Heart right ventricle (tissue), 16 donors: ENCODE measurements around the gene IQSEC1. TPM values are rescaled to one million over a fixed set of nuclear protein-coding genes. Genes with fewer than 3 reads are reported as not detected.
A peak's percentile ranks its signal among the peaks of the same experiment; 100 is the strongest.

Experiments
- ATAC-seq, 8 donors: fragments of 200-7000 bp; cut with Tn5 transposase; one replicate each; pipeline ENCODE4 v1.9.1; 2020; ENCODE audit warnings: mild to moderate bottlenecking in 8 of 8, moderate library complexity in 8 of 8, moderate number of reproducible peaks in 1 of 8
- DNase-seq, 2 donors: peaks; one replicate each; pipeline ENCODE4 v3.0.0-alpha.2; 2020
- H3K27ac ChIP-seq, 10 donors: fragments of 200-600 bp; sonication (generic) in 2 of 10; one replicate each; pipeline versions ENCODE4 v1.5.0 to v1.8.0; 2020 to 2022; ENCODE audit warnings: mild to moderate bottlenecking in 3 of 10
- H3K27me3 ChIP-seq, 7 donors: fragments of 200-600 bp; one replicate each; pipeline ENCODE4 v1.8.0; 2021 to 2022; ENCODE audit warnings: mild to moderate bottlenecking in 2 of 7
- H3K36me3 ChIP-seq, 9 donors: fragments of 200-600 bp; sonication (generic) in 1 of 9; one replicate each; pipeline versions ENCODE4 v1.5.0 to v1.8.0; 2020 to 2022; ENCODE audit warnings: mild to moderate bottlenecking in 2 of 9
- H3K4me1 ChIP-seq, 9 donors: fragments of 200-600 bp; sonication (generic) in 1 of 9; one replicate each; pipeline versions ENCODE4 v1.5.0 to v1.8.0; 2020 to 2022; ENCODE audit warnings: mild to moderate bottlenecking in 4 of 9
- H3K4me3 ChIP-seq, 10 donors: fragments of 200-600 bp; sonication (generic) in 2 of 10; one replicate each; pipeline versions ENCODE4 v1.5.0 to v1.8.0; 2020 to 2022; ENCODE audit warnings: mild to moderate bottlenecking in 7 of 10, moderate library complexity in 2 of 10
- H3K9me3 ChIP-seq, 11 donors: fragments of 200-600 bp in 10 of 11; sonication (generic) in 2 of 11; one replicate each; pipeline versions ENCODE4 v1.5.0 to v1.8.0; 2013 to 2022; ENCODE audit warnings: mild to moderate bottlenecking in 2 of 11, control low read depth in 1 of 11, moderate library complexity in 1 of 11
- CTCF ChIP-seq, 9 donors: fragments of 200-600 bp; sonication (generic) in 2 of 9; IDR thresholded peaks; one replicate each; pipeline versions ENCODE4 v1.5.0 to v1.8.0; 2021 to 2022; ENCODE audit warnings: antibody characterized with exemption in 9 of 9, mild to moderate bottlenecking in 5 of 9, moderate library complexity in 1 of 9
- WGBS, 2 donors: extraction: QIAGEN DNeasy Blood & Tissue Kit; methylation state at CpG; one replicate each; pipeline ENCODE4 v1.1.7; 2013; ENCODE audit warnings: inconsistent platforms in 1 of 2; 5-methylcytosine and 5-hydroxymethylcytosine counted together
- intact Hi-C, 10 donors: fragments of 100-400 bp; cut with DNase I; formaldehyde crosslinking; loops; one replicate each; pipeline versions ENCODE4 v1.11.1 to v1.14.2; 2022
- polyA plus RNA-seq, 2 donors: library from polyadenylated mRNA; stranded (reverse); fragments of 200-250 nt; gene quantifications; one replicate each; pipeline ENCODE4 v1.2.3, GENCODE V29; 2013
- total RNA-seq, 10 donors: library from RNA; stranded (reverse); fragmentation: NEBNext Ultra II Directional in 3 of 10; extraction: Animal tissue kit (Norgen Biotek cat#: 25700) in 3 of 10; gene quantifications; one replicate each; pipeline versions ENCODE4 v1.2.1 to v1.2.4, GENCODE V29; 2021 to 2023
- donor health status: Arrhythmogenic right ventricular cardiomyopathy.
- donor health status: ischemic (EF 13 %, LVEDD 7.1; RV severe dilation, severe dysfunction).
- donor health status: healthy with polysubstance abuse.
- donor health status: DM: no; HTN: yes; CAD: no.
- donor health status: DM: no; HTN: no; CAD: no.
- donor health status: ischemic (EF 25% LVEDD 6.9; RV normal size, moderate dysfunction).
- donor health status: ischemic (EF 25% LVEDD 5.7; RV mildly dilated, moderate dysfunction).
- donor health status: healthy.
- donor health status: DM: yes; HTN: yes; CAD: no.
- donor health status: Ischemic cardiomyopathy.
- donor health status: ischemic (EF 35%, LVEDD 5.7; RV mildly dilated, moderate dysfunction).
- donor health status: nonischemic (EF 11% LVEDD 7.7; RV severe dilation, severe dysfunction).
- donor health status: DM: yes; HTN: yes; CAD: no.
- donor health status: PGD.
- donor health status: ischemic (EF 29% LVEDD 5.4; RV normal size, mild dysfunction).
- donor health status: nonischemic (EF 23%, LVEDD 6.1; RV moderate dilation, normal function).

Gene IQSEC1
- total and polyA plus RNA-seq, 12 donors = 13.1 to 73.9 (median 60.4) TPM

- peaks cover 12 to 89% (median 53%) of the 10 kb centered on the region in 9 donors for H3K4me1 ChIP-seq
- no peak for DNase-seq
- H3K4me3 ChIP-seq = no peak overlapping the region
- no peaks in the 10 kb centered on the region for H3K27me3 ChIP-seq
- intact Hi-C loops = loop anchor here in 7 of 10 donors (5.0 to 10.0 kb wide), 5 partner anchors 52 to 122 kb away; no protein-coding TSS in a partner anchor
- H3K36me3 ChIP-seq = peaks cover 0 to 13% (median 0%) of the 10 kb centered on the region in 9 donors
- TF ChIP-seq CTCF (IDR thresholded peaks at IDR 0.05) = no peak
- ATAC-seq = peak in 2 of 8 donors; percentile 7 to 19
- H3K27ac ChIP-seq = peak overlapping the region in 8 of 10 donors; percentile 26 to 69 (median 57)
- no peaks in the 10 kb centered on the region for H3K9me3 ChIP-seq
- 51 to 71% methylated on average over 11 of the region's 11 CpGs for WGBS, 2 donors
Measured at GRCh38 chr3:12986521-12986920, 86.7 kb downstream of the IQSEC1 start.

GRCh38 chr3:12986031-12986430 lies 87.2 kb downstream of the IQSEC1 start:
- no peak for DNase-seq
- WGBS, 2 donors = 77 to 85% methylated on average over 8 of the region's 8 CpGs
- Histone ChIP-seq H3K9me3 (no peaks in the 10 kb centered on the region), H3K36me3 (peaks cover 0 to 13% (median 0%) of the 10 kb centered on the region in 9 donors), H3K27me3 (no peaks in the 10 kb centered on the region), H3K27ac (peak overlapping the region in 8 of 10 donors; percentile 26 to 69 (median 57)), H3K4me1 (peaks cover 10 to 84% (median 48%) of the 10 kb centered on the region in 9 donors), H3K4me3 (no peak overlapping the region)
- TF ChIP-seq CTCF (IDR thresholded peaks at IDR 0.05) = no peak
- intact Hi-C loops = loop anchor here in 7 of 10 donors (5.0 to 10.0 kb wide), 5 partner anchors 51 to 121 kb away; no protein-coding TSS in a partner anchor
- peak in 1 of 8 donors; percentile 7 for ATAC-seq

DNA sequence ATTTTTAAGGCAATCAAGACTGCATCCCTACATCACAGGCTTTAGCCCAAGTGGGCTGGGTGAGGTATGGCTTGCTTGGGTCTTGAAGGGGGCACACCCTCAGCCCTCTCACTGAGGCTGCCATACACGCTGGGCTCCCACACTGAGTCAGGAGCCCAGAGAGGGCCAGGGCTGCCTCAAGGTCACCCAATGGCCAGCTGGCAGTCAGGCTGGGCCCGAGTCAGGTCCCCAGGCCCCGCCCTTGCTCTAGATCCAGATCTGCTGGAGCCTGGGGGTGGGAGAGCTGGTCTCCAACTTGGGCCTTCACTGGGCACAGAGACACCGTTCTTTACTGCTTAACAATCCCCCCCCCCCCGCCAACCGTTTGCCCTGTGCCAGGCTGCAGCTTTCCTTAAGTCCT lies 88.1 kb downstream of the IQSEC1 start:
- H3K4me1 ChIP-seq = peaks cover 5 to 75% (median 42%) of the 10 kb centered on the region in 9 donors
- no peaks in the 10 kb centered on the region for H3K9me3 ChIP-seq
- H3K36me3 ChIP-seq = peaks cover 0 to 19% (median 0%) of the 10 kb centered on the region in 9 donors
- peak; percentile 12 to 70 (median 50) for ATAC-seq
- peak overlapping the region in 6 of 10 donors; percentile 21 to 58 (median 52) for H3K27ac ChIP-seq
- 56 to 71% methylated on average over 6 of the region's 6 CpGs for WGBS, 2 donors
- no peak for TF ChIP-seq CTCF (IDR thresholded peaks at IDR 0.05)
- peak in 1 of 2 donors; percentile 43 for DNase-seq
- intact Hi-C loops = loop anchor here in 8 of 10 donors (2.0 to 10.0 kb wide), 6 partner anchors 50 to 120 kb away; no protein-coding TSS in a partner anchor
- no peak overlapping the region for H3K4me3 ChIP-seq
- no peaks in the 10 kb centered on the region for H3K27me3 ChIP-seq

DNA sequence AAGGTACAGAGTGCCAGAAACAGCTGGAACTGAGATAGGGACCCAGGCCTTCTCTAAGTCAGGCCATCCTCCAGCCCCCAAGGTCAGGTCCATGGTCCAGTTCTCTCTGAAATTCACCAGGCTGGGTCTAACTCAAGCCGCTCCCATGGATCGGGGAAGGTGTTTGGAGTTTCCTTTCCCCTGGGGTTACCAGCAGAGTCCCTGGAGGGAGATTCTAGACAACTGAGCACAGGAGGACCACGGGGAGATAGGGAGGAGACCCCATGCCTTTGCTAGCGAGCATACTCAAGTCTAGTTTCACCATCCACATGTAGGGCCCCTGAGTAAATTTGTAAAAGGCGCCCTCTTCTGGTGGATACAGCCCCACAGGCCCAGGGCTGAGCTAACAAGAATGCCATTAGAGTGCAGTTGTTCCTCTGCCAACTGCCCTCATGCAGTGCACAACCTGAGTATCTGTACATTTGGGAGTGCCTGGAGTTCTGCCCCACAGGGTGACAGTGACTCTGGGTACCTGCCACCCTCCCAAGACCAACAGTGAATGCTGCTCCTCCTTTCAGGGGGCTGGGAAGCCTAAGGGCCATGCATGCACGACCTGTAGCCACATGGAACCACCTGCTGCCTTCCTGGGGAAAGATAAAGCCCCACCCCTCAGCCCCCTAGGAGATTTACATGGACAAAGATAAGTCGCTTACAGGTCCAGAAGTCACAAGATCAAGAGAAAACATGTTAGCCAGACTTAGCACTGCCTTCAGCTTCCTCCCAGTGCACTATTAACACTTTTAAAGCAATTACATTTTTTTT lies 89.0 kb downstream of the IQSEC1 start:
- Histone ChIP-seq H3K9me3 (no peaks in the 10 kb centered on the region), H3K27ac (peak overlapping the region in 1 of 10 donors; percentile 37), H3K27me3 (no peaks in the 10 kb centered on the region), H3K4me3 (no peak overlapping the region), H3K4me1 (peaks cover 4 to 66% (median 37%) of the 10 kb centered on the region in 9 donors), H3K36me3 (peaks cover 0 to 29% (median 0%) of the 10 kb centered on the region in 9 donors)
- ATAC-seq (peak; percentile 75 to 91 (median 87)), DNase-seq (peak in 1 of 2 donors; percentile 83)
- TF ChIP-seq CTCF (IDR thresholded peaks at IDR 0.05) = peak; percentile 67 to 90 (median 86)
- 42 to 45% methylated on average over 7 of the region's 7 CpGs for WGBS, 2 donors
- intact Hi-C loops = loop anchor here (2.0 to 10.0 kb wide), 10 partner anchors 49 to 119 kb away; no protein-coding TSS in a partner anchor
